Stimulated activated naive B cell treated with anti-CD40 and anti-IgM and Interleukin-4, amounts not matched to agents 10 μg/mL and 1 μg/mL and 100 μg/mL, for 72 hours (primary cell): ENCODE measurements around the gene TRERF1.

ENCODE experiments used
- ATAC-seq, 2 donors: fragments of 150-1000 bp; cut with Tn5 transposase; replicated peaks; 2 replicates each; pipeline ENCODE4 v1.10.0; 2021; ENCODE audit warnings: moderate library complexity in 1 of 2
- DNase-seq: peaks from one replicate; pipeline ENCODE4 v3.0.0; 2021
- H3K27ac Mint-ChIP-seq: one replicate; pipeline ENCODE4 v1.8.0; 2022; ENCODE audit warnings: mild to moderate bottlenecking, mixed read lengths
- H3K27me3 Mint-ChIP-seq, 2 donors: one replicate each; pipeline ENCODE4 v1.8.0; 2022; ENCODE audit warnings: mixed read lengths in 2 of 2
- H3K36me3 Mint-ChIP-seq, 2 donors: one replicate each; pipeline ENCODE4 v1.8.0; 2022; ENCODE audit warnings: mixed read lengths in 2 of 2, mild to moderate bottlenecking in 1 of 2
- H3K4me1 Mint-ChIP-seq, 2 donors: one replicate each; pipeline ENCODE4 v1.8.0; 2022; ENCODE audit warnings: mixed read lengths in 2 of 2, mild to moderate bottlenecking in 1 of 2
- H3K4me3 Mint-ChIP-seq, 2 donors: one replicate each; pipeline ENCODE4 v1.8.0; 2022; ENCODE audit warnings: mild to moderate bottlenecking in 2 of 2, mixed read lengths in 2 of 2, moderate library complexity in 1 of 2
- H3K9me3 Mint-ChIP-seq, 2 donors: one replicate each; pipeline ENCODE4 v1.8.0; 2022; ENCODE audit warnings: mixed read lengths in 2 of 2, mild to moderate bottlenecking in 1 of 2

Gene TRERF1

DNA sequence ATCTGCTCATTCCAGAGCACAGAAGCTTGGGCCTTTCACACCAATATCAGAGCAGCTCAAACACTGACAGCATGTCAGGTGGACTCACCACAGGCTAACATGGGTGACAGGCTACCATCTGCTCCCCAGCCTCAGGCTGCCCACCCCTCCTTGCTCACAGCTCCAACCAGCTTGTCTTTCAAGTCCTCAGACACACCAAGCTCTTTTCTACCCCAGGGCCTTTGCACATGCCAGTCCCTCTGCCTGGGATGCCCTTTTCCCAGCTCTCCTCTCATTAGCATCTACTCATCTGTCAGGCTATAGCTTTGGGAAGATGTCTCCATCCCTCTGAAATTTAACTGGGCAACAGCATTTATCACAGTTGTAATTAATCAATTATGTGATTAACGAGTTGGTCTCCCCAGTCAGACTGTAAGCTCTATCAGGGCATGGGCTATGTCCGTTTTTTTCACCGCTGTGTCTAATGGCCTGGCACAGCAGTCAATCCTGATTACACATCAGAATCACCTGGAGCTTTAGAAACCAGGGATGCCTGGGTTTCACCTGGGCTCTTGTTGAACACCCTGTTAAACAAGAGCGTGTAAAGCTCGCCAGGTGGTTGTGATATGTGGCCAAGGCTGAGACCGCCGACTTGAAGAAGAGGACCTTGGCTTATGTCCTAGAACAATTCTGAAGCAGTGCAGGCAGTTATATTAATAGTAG is 145.1 kb downstream of the TRERF1 start:
- Mint-ChIP-seq H3K4me1 (no peaks in the 10 kb centered on the region), H3K27ac (no peak overlapping the region), H3K27me3 (no peaks in the 10 kb centered on the region), H3K36me3 (peaks cover 0 to 1% of the 10 kb centered on the region in 2 donors), H3K4me3 (no peak overlapping the region), H3K9me3 (no peaks in the 10 kb centered on the region)
- DNase-seq (no peak), ATAC-seq (no peak)

- Mint-ChIP-seq H3K9me3 (no peaks in the 10 kb centered on the region), H3K4me1 (no peaks in the 10 kb centered on the region), H3K36me3 (peaks cover 0 to 1% of the 10 kb centered on the region in 2 donors), H3K27ac (no peak overlapping the region), H3K4me3 (no peak overlapping the region), H3K27me3 (no peaks in the 10 kb centered on the region)
- DNase-seq (no peak), ATAC-seq (no peak)
These were observed 147.5 kb downstream of the TRERF1 start for GRCh38 chr6:42304053-42304712.

- ATAC-seq (no peak), DNase-seq (no peak)
- H3K27ac Mint-ChIP-seq = no peak overlapping the region
- no peaks in the 10 kb centered on the region for H3K4me1 Mint-ChIP-seq
- no peaks in the 10 kb centered on the region for H3K9me3 Mint-ChIP-seq
- H3K4me3 Mint-ChIP-seq = no peak overlapping the region
- H3K36me3 Mint-ChIP-seq = peaks cover 0 to 1% of the 10 kb centered on the region in 2 donors
- no peaks in the 10 kb centered on the region for H3K27me3 Mint-ChIP-seq
These were observed 149.3 kb downstream of the TRERF1 start for GRCh38 chr6:42302411-42302810.

- Mint-ChIP-seq H3K36me3 (peaks cover 0 to 1% of the 10 kb centered on the region in 2 donors), H3K4me1 (no peaks in the 10 kb centered on the region), H3K27me3 (no peaks in the 10 kb centered on the region), H3K4me3 (no peak overlapping the region), H3K9me3 (no peaks in the 10 kb centered on the region), H3K27ac (no peak overlapping the region)
- no peak for ATAC-seq
- DNase-seq = no peak
These were observed 149.7 kb downstream of the TRERF1 start for GRCh38 chr6:42301986-42302385.

DNA sequence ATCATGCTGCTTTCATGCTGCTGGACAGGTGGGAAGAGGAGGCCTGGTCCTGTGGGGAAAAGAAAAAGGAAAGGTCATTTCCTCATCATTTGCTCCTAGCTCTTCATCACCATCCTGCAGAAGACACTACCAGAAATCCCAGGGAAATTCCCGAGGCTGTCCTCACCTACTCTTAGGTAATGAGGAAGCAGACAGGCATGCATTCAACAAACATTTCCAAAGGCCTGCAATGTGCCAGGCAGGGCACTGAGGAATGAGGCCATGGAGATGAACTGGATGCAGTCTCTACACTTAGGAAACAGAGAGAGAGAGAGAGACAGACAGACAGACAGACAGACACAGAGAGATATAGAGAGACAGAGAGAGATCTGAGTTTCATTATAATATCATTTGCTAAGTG is 151.0 kb downstream of the TRERF1 start:
- no peak for DNase-seq

DNA sequence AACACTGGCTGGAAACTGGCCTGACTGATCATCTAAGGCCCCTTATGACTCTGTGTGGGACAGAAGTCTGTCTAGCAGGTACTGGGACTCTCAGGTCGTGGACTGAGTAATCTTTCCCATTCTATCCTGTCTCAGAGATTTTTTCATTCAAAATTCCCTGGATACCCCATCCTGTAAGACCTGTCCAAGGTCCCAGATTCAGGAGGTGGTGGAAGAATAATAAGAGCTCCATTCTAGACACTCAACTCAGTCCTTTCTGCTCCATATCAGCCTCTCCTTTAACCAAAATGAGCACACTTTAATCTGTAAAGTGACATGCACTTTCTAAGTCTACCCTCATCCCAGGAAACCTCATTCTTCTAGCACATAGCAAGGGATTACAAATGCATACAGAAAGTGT is 151.5 kb downstream of the TRERF1 start:
- ATAC-seq (no peak), DNase-seq (no peak)
- H3K27ac Mint-ChIP-seq = no peak overlapping the region
- H3K4me1 Mint-ChIP-seq = no peaks in the 10 kb centered on the region
- H3K9me3 Mint-ChIP-seq = no peaks in the 10 kb centered on the region
- no peaks in the 10 kb centered on the region for H3K36me3 Mint-ChIP-seq
- H3K27me3 Mint-ChIP-seq = no peaks in the 10 kb centered on the region
- no peak overlapping the region for H3K4me3 Mint-ChIP-seq

More for the DNA sequence above, 151.0 kb downstream of the TRERF1 start:
- H3K4me1 Mint-ChIP-seq = no peaks in the 10 kb centered on the region
- no peak overlapping the region for H3K4me3 Mint-ChIP-seq
- peaks cover 0 to 1% of the 10 kb centered on the region in 2 donors for H3K36me3 Mint-ChIP-seq
- no peaks in the 10 kb centered on the region for H3K27me3 Mint-ChIP-seq
- H3K27ac Mint-ChIP-seq = no peak overlapping the region
- no peaks in the 10 kb centered on the region for H3K9me3 Mint-ChIP-seq
- no peak for ATAC-seq

- H3K27me3 Mint-ChIP-seq = no peaks in the 10 kb centered on the region
- DNase-seq (no peak), ATAC-seq (no peak)
- H3K27ac Mint-ChIP-seq = no peak overlapping the region
- no peak overlapping the region for H3K4me3 Mint-ChIP-seq
- no peaks in the 10 kb centered on the region for H3K9me3 Mint-ChIP-seq
- no peaks in the 10 kb centered on the region for H3K4me1 Mint-ChIP-seq
- H3K36me3 Mint-ChIP-seq = no peaks in the 10 kb centered on the region
These were observed 154.1 kb downstream of the TRERF1 start for GRCh38 chr6:42297661-42298060.

DNA sequence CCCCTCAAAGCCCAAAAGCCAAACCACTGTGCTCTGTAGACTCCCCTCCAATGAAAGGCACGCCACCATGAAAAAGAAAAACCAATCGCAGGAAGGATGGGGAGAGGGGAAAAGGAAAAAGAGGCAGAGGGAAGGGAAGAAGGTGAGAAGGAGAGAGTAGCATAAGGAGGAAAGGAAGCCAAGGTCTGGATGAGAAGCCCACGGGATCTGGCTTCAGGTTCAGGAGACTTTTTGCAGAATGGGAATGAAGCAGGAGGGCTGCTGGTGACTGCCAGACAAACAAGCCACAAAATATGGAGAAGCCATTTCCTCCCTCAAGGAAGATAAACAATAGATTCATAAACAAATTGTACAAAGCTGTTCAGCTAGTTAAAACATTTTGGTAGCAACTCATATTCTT is 155.1 kb downstream of the TRERF1 start:
- Mint-ChIP-seq H3K36me3 (no peaks in the 10 kb centered on the region), H3K27me3 (no peaks in the 10 kb centered on the region), H3K27ac (no peak overlapping the region), H3K4me3 (no peak overlapping the region), H3K9me3 (no peaks in the 10 kb centered on the region), H3K4me1 (no peaks in the 10 kb centered on the region)
- ATAC-seq (no peak), DNase-seq (no peak)

DNA sequence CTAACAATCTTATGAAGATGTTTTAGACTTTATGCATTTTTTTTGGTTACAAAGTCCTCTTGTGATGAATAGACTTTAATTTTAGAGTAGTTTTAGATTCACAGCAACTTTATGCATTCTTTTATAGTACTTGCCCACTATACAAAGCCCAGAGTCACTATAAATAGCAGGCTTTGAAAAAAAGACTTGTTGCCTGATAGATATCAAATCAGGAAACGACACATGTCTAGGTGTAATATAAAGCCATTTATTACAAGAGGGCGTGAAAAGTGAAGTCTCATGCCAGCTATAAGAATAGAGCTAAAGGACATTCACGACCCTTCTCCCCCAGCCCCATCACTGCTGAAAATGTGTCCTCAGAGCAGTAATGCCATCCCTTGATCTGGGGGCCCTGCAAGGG is 156.0 kb downstream of the TRERF1 start:
- Mint-ChIP-seq H3K27me3 (no peaks in the 10 kb centered on the region), H3K9me3 (no peaks in the 10 kb centered on the region), H3K4me3 (no peak overlapping the region), H3K36me3 (no peaks in the 10 kb centered on the region), H3K4me1 (no peaks in the 10 kb centered on the region), H3K27ac (no peak overlapping the region)
- ATAC-seq (no peak), DNase-seq (no peak)

DNA sequence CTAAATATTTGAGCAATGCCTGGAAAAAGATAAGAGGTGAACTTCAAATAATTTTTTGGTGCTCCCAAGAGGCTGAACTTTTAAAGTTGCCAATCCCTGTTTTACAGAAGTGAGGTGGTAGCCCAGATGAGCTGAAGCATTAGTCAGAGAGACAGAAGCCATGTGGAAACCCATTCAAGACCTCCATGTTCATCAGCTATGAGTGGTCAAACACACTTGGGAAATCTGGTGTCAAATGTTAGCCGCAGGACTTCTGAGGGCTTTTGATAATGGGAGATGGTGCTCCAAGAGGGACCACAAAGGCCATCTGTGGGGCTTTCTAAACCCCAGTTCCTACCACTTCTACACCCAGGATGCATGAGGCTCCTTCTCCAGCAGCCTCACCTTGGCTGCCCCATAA is 156.5 kb downstream of the TRERF1 start:
- Mint-ChIP-seq H3K4me1 (no peaks in the 10 kb centered on the region), H3K36me3 (no peaks in the 10 kb centered on the region), H3K27ac (no peak overlapping the region), H3K27me3 (no peaks in the 10 kb centered on the region), H3K4me3 (no peak overlapping the region), H3K9me3 (no peaks in the 10 kb centered on the region)
- DNase-seq (no peak), ATAC-seq (no peak)

DNA sequence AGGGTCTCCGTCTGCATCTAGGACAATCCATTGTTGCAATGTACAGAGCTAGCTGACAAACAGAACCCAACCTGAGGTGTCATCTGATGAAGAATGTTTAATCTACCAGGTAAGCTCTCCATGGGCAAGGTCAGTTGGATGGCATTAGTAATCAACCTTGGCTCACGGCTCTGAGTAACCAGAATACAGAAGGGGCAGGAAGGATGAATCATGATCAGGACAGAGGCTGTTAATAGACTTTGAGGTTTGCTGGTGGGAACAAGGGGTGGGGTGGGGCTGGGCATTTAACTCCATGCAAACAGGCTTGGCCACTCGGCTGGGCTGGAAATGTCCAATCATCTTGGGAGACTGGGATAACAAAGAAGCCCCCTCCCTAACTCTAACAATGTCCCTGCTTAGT is 157.0 kb downstream of the TRERF1 start:
- Mint-ChIP-seq H3K4me1 (no peaks in the 10 kb centered on the region), H3K27ac (no peak overlapping the region), H3K9me3 (no peaks in the 10 kb centered on the region), H3K36me3 (no peaks in the 10 kb centered on the region), H3K27me3 (no peaks in the 10 kb centered on the region), H3K4me3 (no peak overlapping the region)
- no peak for ATAC-seq
- no peak for DNase-seq

- Mint-ChIP-seq H3K9me3 (no peaks in the 10 kb centered on the region), H3K4me1 (peaks cover 0 to 1% of the 10 kb centered on the region in 2 donors), H3K4me3 (no peak overlapping the region), H3K27me3 (no peaks in the 10 kb centered on the region), H3K27ac (no peak overlapping the region), H3K36me3 (no peaks in the 10 kb centered on the region)
- DNase-seq (no peak), ATAC-seq (no peak)
These were observed 158.2 kb downstream of the TRERF1 start for GRCh38 chr6:42293386-42293977.

- Mint-ChIP-seq H3K4me3 (no peak overlapping the region), H3K4me1 (peaks cover 7% of the 10 kb centered on the region in 2 donors), H3K9me3 (peaks cover 0 to 3% of the 10 kb centered on the region in 2 donors), H3K36me3 (peaks cover 0 to 2% of the 10 kb centered on the region in 2 donors), H3K27ac (no peak overlapping the region), H3K27me3 (no peaks in the 10 kb centered on the region)
- DNase-seq (no peak), ATAC-seq (no peak)
These were observed 159.6 kb downstream of the TRERF1 start for GRCh38 chr6:42292004-42292740.

DNA sequence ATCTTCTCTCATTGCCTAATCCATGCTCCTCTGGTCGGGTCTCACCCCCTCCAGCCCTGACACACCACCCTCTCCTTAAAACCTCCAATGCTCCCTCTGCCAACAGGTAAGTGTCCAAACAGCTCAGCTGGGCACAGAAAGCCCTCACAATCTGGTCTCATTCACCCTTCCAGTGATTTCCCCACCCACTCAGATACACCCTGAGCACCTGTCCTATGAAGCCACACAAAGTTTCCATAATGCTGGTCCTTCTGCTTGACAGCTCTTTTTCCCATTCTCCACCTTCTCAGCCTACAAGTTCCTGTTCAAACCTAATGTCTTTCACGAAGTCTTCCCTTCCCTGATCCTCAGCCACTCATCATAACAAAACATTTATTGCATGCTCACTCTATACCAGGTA is 164.0 kb downstream of the TRERF1 start:
- no peak overlapping the region for H3K27ac Mint-ChIP-seq
- H3K36me3 Mint-ChIP-seq = peaks cover 0 to 2% of the 10 kb centered on the region in 2 donors

More for the DNA sequence above, 164.0 kb downstream of the TRERF1 start:
- H3K4me3 Mint-ChIP-seq = peak overlapping the region in 1 of 2 donors; percentile 4
- H3K9me3 Mint-ChIP-seq = peaks cover 0 to 5% of the 10 kb centered on the region in 2 donors
- DNase-seq (no peak), ATAC-seq (peak; percentile 25 to 53)
- H3K27me3 Mint-ChIP-seq = no peaks in the 10 kb centered on the region
- H3K4me1 Mint-ChIP-seq = peaks cover 7% of the 10 kb centered on the region in 2 donors
